DMS114 treated with DMSO at 0.1 percent for 48 hours (cell line): ENCODE results near the gene USP10.

Source experiments
- DNase-seq: peaks from one replicate; lab custom pipeline; 2025; ENCODE audit not compliant: unreplicated experiment; lab: John Stamatoyannopoulos, UW

USP10 gene

GRCh38 chr16:84818133-84818532 lies 118.3 kb downstream of the USP10 start:
- DNase-seq, result no peak

GRCh38 chr16:84818989-84819643 lies 119.3 kb downstream of the USP10 start:
- DNase-seq, result no peak

DNA sequence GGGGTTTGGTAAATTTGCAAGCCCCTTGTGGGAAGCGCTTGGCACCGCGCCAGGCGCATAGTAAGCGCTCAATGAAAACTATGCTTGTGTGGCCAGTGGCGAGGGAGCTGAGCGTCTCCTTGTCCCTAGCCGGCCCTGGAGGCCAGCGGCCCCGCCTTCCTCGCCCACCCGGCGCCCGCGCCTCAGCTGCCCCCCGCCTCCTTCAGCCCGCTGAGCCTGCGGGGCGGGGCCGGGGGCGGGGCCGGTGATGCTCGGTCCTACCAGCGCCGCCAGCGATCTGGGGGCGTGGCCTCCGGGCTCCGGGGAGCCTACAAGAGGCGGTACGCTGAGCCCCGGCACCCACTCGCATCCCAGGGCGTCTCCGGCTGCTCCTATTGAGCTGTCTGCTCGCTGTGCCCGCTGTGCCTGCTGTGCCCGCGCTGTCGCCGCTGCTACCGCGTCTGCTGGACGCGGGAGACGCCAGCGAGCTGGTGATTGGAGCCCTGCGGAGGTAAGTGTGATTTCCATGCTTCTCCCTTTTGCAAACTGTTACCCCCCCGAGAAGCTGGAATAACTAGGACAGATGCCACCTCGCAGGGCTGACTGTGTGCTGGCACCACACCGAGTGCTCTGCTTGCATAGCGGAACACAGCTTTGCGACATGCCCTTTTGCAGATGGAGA lies 120.0 kb downstream of the USP10 start, which contains the start of gene CRISPLD2:
CRISPLD2 (plus strand) TSS at position 342 of the 661 bp plus-strand sequence. CDS start 18,511 bp downstream, outside the sequence.
- DNase-seq, result peak; percentile 80

DNA sequence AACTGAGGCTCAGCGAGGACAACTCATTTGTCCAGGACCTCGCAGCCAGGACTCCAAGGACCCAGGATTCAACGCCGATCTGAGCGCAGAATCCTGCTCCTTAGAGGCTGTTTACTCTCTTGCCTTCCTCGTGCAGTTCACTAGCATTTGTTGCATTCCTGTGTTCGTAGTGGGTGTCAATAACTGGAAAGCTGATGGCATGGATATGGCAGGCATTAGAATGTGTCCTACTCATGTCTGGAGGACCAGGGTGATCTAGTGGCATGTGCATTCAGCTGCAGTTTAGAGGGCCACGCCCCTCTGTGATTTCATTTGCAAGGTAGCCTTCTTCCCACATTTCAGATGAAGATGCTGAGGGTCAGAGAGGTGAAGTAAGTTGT lies 120.5 kb downstream of the USP10 start:
- no peak for DNase-seq

DNA sequence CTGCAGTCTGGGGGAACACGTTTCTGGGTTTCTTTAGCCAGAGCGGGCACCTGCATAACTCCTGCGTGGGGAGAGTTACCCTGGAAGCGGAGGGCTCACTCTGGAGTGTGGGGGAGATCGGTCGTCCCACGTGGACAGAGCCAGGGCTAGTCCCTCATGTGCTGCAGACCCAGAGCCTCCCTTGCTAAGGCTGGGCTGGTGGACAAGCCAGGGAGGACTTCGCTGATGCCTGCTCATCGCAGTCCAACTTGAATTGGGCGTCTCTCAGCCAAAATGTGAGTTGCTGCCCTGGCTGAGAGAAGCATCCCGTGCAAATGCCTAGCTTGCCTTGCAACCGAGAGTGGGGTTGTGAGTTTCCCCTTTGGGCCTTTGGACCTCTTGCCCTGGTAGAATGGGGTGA lies 121.0 kb downstream of the USP10 start:
- DNase-seq, result no peak

- DNase-seq, result no peak
Observed at GRCh38 chr16:84821179-84821578, 121.4 kb downstream of the USP10 start.

- DNase-seq, result no peak
Observed at GRCh38 chr16:84821728-84822689, 122.2 kb downstream of the USP10 start.

DNA sequence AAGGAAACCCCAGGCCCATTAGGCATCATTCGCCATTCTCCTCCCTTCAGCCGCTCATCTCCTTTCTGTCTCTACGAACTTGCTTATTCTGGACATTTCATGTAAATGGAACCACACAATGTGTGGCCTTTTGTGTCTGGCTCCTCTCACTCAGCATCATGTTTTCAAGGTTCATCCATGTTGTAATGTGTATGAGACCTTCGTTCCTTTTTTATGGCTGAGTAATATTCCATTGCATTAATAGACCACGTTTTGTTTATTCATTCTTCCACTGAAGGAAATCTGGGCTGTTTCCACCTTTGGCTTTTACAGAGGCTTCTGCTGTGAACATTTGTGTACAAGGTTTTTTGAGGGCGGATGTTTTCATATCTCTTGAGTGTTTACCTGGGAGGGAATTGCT lies 123.2 kb downstream of the USP10 start:
- no peak for DNase-seq

- DNase-seq, result no peak
Observed at GRCh38 chr16:84823484-84823883, 123.7 kb downstream of the USP10 start.

GRCh38 chr16:84823926-84824325 lies 124.1 kb downstream of the USP10 start:
- no peak for DNase-seq

DNA sequence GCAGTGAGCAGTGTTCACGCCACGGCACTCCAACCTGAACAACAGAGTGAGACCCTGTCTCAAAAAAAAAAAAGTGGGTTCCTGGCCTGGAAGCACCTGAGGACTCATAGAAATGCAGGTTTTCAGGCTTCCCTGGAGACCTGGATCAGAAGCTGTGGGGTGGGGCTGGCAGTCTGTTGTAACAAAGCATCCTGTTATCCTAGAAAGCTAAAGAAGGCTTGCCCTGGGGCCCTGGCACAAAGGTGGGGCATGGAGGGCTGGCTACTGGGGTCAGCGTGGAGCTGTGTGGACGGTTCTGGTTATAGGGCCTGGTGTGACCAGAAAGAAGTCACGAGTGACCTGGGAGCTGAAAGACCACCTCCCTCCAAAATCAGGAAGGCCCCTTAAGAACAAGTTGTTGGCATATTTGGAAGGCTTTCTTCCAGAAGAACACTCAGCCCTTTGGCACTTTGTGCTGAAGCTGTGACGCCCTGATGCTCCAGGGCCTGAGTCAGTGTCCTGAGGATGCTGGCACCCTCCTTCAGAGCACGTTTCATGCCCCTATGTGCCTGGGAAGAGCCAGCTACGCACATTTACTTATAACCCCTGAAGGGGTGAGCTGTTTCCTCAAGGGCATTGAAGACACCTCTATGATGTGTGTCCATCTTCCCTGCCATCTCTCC lies 126.2 kb downstream of the USP10 start:
- no peak for DNase-seq

DNA sequence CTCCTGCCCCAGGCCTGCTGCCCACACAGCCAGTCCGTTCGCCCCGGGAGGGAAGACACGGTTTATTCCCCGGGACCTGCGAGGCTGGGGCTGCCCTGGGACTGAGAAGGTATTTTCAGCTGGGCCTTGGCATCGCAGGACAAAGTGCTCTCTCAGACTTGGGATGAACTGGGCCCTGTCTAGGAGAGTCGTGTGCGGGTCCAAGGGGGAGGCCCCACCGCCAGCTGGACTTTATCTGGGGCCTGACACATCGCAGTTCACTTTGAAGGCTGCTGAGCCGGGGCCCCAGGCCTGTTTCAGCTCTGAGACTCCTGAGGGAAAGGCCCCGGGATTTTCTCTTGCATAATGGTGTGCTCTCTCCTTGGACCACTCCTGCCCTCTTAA lies 126.8 kb downstream of the USP10 start:
- no peak for DNase-seq

DNA sequence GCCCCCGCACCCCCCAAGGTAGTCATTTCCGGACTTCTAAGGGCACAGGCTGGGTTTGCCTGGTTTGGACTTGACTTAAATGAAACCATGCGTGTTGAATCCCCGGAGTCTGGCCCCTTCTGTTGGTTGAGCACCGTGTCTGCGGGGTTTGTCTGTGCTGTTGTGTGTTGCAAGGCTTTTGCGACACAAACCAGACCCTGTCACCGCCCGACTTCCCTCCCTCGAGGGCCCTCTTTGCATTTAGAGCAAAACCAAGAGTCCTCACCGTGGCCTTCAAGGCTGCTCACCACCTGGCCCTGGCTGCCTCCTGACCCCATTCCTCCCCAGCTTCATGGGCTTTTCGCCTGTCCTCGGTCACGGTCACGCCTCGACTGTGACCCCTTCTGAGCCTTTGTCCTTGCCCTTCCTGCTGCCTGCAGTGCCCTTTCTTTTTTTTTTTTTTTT lies 127.4 kb downstream of the USP10 start:
- no peak for DNase-seq

DNA sequence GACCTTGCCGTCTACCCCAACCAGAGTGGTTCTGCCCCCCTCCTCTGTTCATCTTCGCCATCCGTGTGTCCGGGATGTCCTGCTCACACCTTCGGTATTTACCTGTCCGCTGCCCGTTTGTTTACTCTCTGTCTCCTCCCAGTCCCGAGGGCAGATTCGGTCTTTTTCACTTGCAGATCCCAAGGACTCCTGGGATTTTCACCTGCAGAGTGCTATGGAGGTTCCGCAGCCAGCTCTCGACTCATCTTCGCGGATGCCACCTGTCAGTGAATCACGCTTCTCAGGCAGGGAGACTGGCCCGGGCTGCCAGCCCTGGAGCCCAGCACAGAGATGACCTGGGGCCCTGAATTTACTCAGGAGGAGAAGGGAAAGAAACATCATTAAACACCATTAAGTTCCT lies 128.1 kb downstream of the USP10 start:
- DNase-seq, result no peak

DNA sequence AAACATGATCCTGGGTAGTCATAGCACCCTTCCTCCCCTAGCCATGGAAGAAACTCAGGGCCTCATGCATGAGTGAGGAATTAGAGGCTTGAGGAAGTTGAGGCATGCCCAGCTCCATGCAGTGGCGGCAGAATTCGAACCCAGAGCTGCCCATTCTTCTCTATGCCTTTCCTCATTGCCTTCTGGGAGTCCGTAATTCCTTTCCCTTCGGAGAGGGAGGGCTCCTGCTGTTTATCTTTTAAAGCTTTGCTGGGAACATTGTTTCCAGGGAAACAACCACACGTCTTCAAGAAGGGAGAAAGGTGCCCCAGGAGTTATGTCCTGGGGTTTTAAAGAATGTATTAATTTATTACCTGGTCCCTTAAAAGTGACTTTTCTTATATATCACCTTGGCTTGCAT lies 128.5 kb downstream of the USP10 start:
- no peak for DNase-seq
